CD4-positive, alpha-beta T cell treated with Interferon gamma for 1 hour (primary cell): ENCODE measurements around the gene DNAH8.
"Not testable (repeated sequence)": the region's sequence is repeated elsewhere in the genome, so short reads cannot be mapped to it uniquely, and the experiment has no call there.

ENCODE experiments used
- DNase-seq: peaks from one replicate; pipeline ENCODE4 v3.0.0-alpha.2; 2020

Gene DNAH8

GRCh38 chr6:38846844-38847243 lies 131.7 kb downstream of the DNAH8 start:
- DNase-seq, result no peak

DNA sequence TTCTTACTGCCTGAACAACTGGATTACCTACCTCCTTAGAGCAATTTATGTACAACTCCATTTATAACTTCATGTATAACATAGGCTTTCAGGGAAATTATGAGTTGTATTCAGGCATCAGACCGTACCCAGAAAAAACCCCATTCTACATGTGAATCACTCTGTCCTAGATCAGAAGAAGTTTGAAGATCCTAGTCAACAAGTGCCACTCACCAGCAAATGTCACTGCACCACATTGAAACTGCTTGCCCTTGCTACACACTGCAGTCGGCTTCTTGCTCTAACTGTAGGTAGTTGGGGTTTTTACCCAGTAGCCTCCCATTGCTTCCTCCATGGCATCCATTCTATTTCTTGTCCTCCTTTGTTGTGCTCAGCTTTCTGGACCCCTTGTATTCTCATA lies 132.4 kb downstream of the DNAH8 start:
- DNase-seq, result no peak

DNA sequence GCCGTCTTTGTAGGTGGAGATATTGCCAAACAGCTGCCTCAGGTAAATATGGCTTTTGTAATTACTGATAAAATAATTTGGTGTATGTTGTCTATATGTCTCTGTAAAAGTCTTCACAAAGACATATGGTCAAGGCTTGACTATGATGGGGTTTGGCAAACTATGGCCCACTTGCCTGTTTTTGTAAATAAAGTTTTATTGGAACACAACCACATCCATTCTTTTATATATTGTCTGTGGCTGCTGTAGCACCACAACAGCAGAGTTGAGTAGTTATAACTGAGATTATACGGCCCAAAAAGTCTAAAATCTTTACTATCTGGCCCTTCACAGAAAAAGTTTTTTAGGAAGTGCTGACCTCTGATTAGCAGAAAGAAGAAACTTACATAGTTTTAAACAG lies 133.6 kb downstream of the DNAH8 start:
- no peak for DNase-seq

- no peak for DNase-seq
These were observed 137.1 kb downstream of the DNAH8 start for GRCh38 chr6:38852215-38852614.

- no peak for DNase-seq
These were observed 138.1 kb downstream of the DNAH8 start for GRCh38 chr6:38853236-38853635.

- no peak for DNase-seq
These were observed 141.4 kb downstream of the DNAH8 start for GRCh38 chr6:38856492-38856891.

DNA sequence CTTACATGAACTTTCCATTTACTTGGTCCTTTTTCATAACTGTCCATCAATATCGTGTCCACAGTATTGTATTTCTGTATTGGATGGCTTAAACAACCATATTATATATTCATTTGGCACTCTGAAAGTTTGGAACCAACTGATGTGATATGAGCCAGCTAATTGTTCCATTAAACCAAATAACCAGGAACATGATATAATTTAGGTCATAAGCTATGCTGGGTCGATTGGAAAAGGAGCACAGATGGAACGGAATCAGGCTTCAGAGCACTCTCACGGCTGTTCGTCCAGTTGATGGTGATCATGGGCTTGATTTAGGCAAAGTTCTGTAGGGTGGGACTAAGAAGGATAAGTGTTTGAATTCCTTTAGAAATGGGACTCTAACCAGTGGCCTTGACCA lies 142.7 kb downstream of the DNAH8 start:
- DNase-seq, result no peak

DNA sequence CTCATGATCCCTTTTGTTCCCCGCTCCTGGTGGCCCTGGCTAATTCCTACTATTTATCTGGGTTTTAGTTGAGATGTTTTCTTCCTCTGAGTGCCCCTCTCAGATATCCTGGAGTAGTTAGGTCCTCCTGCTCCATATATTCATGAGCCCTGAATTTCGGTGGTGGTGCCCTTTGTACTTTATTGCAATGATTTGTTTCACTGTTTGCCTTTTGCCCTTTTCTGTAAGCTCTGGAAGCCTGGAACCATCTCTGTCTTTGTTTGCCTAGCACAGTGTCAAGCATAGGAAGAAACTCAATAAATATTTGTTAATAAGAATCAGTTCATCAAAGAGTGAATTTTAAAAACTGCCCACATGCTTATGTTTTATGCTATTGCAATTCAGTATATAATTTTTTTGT lies 144.9 kb downstream of the DNAH8 start:
- no peak for DNase-seq

DNA sequence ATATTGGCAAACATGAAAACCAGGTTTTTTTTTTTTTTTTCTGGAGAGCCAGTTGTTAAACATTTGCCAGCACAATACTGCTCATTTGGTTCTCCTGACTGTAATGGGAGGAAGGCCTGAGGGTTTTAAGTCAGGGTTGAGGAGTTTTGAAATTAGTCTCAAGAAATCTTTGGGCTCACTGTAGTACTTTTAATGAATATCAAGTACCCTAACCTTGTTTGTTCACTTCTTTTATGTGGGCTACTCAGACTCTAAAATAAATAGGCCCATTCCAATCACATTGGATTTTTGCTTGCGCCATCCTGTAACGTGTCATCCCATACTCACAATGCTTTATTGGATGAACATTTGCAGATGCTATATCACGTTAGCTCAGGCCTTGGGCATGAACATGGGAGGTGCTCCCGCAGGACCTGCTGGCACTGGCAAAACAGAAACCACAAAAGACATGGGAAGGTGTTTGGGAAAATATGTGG lies 146.9 kb downstream of the DNAH8 start:
- DNase-seq, result no peak

- no peak for DNase-seq
These were observed 150.5 kb downstream of the DNAH8 start for GRCh38 chr6:38865521-38866174.

- no peak for DNase-seq
These were observed 152.6 kb downstream of the DNAH8 start for GRCh38 chr6:38867726-38868125.

DNA sequence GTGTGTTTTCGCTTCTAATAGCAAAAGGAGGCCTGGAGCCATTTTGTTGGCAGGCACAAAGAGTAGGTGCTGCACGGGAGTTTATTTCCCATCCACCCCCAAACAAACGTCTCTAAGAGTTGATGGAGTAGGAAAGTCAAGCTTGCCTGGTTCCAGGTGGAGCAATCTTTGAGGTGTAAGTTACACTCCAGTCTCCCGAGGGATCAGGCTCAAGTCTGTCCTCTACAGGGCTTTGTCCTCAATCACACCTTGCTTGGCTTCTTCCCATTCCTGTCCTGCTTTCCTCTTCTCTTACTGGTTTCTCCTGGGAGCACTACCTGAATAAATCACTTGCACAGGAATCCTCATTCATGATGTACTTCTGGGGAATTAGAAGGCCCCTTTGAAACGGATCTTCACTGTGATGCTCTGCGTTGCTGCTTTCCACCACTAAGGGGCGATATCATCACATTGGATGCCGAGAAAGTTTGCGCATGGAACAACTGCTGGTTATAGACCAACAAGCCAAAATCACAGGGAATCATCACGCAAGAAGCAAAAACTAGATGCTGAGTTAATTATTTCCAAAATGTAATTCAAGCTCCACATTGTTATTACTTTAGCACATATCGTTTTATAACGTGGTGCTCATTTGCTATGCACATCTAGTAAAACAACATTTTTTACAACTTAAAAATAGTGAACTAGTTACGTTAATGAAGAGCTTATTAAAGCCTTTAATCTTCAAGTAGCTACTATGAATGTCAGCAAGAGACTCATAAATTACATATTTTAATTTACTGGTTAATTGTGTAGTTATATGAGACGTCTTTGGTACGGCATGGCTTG lies 156.8 kb downstream of the DNAH8 start:
- peak; percentile 31 for DNase-seq

DNA sequence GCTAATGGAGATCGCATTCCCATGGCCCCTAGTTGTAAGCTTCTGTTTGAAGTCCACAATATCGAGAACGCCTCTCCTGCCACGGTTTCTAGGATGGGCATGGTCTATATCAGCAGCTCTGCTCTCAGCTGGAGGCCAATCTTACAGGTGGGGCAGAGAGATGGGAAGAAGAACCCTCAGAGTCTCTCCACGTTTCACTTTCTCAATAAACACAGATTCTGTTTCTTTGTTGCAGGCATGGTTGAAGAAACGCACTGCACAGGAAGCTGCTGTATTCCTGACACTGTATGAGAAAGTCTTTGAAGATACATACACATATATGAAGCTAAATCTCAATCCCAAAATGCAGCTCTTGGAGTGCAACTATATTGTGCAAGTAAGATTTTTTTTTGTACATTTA lies 157.9 kb downstream of the DNAH8 start:
- DNase-seq, result no peak

- DNase-seq, result not testable (repeated sequence)
These were observed 158.7 kb downstream of the DNAH8 start for GRCh38 chr6:38873816-38874215.

GRCh38 chr6:38876475-38876874 lies 161.4 kb downstream of the DNAH8 start:
- peak; percentile 36 for DNase-seq

DNA sequence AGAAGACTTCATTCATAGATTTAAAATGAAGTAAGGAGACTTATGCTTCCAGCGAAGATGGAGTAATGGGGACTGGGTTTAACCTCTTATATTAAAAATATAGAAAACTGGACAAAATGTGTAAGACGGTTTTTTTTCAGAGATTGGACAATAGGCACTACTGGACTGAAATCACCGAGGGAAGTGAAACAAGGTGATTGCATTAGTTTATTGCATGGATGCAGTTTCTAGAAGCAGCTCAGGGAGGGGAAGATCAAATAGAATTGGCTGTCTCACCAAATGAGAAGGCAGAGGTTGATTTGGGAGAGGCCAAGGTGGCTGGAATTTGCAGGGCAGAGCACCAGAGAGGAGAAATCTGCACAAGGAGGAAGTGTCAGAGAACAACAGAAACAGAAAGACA lies 162.6 kb downstream of the DNAH8 start:
- no peak for DNase-seq

DNA sequence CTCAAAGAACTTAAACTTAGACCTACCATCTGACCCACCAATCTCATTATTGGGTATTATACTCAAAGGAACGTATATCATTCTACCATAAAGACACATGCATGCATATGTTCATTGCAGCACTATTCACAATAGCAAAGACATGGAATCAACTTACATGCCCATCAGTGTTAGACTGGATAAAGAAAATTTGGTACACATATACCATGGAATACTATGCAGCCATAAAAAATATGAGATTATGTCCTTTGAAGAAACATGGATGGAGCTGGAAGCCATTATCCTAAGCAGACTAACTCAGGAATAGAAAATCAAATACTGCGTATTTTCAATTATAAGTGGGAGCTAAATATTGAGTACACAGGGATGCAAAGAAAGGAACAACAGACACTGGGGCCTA lies 167.0 kb downstream of the DNAH8 start:
- no peak for DNase-seq

- DNase-seq, result no peak
These were observed 182.4 kb downstream of the DNAH8 start for GRCh38 chr6:38897507-38897906.

DNA sequence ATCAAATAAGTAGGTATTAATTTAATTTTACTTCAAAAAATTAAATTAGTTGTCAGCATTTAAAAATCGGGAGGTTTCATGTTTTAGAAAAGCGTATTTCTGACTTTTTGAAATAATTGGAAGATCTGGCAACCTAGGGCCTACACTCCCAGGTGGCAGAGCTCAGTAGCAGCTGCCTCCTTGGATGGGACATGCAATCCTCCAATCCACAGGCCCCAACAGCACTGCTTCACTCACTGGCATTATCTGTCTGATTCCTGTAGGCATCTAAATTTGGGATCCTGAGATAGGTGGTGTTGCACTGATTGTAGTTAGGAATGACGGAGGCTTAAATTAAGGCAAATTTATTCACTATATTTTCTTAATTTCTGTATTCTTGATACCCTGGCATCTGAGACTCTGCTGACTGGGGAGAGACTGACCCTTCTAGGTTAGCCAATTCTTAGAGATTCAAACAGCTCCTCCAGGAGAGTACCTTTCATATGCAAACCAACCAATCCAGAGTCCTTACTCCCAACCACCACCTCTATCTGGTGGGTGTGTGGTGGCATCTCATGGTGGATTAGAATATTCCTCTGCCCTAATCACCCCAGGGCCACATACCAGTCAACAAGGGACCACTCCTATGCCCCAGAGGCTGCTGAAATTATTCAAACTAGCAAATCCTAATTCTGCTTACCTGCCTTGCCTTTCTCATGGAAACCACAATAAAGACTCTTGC lies 186.9 kb downstream of the DNAH8 start:
- no peak for DNase-seq

- DNase-seq, result no peak
These were observed 191.5 kb downstream of the DNAH8 start for GRCh38 chr6:38906582-38906981.

GRCh38 chr6:38907264-38907663 lies 192.2 kb downstream of the DNAH8 start:
- DNase-seq, result no peak

DNA sequence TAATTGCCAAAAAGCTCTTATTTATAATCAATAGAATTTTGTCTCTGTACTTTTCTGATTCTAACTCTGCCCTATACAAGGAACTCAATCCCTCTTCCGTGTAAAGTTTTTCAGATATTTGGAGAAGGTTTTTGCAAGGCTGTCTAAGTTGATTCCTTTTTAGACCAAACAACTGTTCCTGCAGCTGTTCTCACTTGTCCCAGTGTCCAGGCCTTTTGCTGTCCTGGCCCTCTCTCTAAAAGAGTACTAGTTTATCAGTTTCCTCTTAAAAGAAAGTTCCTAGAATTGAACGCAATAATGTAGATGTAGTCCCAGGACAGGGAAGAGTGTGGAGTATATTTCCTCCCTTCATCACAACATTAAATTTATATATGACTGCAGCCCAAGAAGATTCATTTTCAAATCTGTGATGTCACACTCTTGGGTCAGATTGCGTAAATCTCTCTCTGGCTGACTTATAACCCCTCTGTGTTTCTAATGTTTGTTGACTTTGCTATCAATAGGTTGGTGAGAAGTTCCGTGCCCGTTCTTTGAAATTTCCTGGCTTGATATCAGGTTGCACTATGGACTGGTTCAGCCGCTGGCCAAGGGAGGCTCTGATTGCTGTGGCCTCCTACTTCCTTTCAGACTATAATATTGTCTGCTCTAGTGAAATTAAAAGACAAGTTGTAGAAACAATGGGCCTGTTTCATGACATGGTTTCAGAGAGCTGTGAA lies 194.1 kb downstream of the DNAH8 start:
- no peak for DNase-seq

GRCh38 chr6:38910207-38910606 lies 195.1 kb downstream of the DNAH8 start:
- no peak for DNase-seq
